ENCODE data around the gene FHIP2A. TPM values are rescaled to one million over a fixed set of nuclear protein-coding genes. Genes with fewer than 3 reads are reported as not detected.

Gene FHIP2A
- total RNA-seq, 1 donor from 2014 or later: 59.3 TPM

DNA sequence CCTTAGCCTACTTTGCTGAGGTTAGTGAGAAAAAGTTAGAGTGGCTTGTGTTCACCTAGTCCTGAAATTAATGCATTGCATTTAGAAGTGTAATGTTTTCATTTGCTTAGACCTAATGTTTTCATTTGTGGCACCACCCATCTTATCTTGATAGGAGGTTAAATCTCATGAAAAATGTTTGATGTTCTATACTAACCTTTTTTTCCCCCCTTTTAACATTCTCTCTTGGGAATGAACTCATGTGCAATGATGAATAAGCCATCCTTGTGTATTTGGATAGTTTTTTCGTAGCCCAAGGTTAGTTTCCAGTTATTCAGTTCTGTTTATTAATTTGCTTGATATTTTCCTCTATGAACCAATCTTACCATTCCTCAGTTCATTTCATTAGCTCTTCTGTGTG is 2.8 kb downstream of the FHIP2A start:
- no peak for DNase-seq (ENCODE audit: extremely low spot score, unreplicated experiment)
- H3K27ac Mint-ChIP-seq (ENCODE audit: unreplicated experiment): peak overlapping the region; percentile 75

DNA sequence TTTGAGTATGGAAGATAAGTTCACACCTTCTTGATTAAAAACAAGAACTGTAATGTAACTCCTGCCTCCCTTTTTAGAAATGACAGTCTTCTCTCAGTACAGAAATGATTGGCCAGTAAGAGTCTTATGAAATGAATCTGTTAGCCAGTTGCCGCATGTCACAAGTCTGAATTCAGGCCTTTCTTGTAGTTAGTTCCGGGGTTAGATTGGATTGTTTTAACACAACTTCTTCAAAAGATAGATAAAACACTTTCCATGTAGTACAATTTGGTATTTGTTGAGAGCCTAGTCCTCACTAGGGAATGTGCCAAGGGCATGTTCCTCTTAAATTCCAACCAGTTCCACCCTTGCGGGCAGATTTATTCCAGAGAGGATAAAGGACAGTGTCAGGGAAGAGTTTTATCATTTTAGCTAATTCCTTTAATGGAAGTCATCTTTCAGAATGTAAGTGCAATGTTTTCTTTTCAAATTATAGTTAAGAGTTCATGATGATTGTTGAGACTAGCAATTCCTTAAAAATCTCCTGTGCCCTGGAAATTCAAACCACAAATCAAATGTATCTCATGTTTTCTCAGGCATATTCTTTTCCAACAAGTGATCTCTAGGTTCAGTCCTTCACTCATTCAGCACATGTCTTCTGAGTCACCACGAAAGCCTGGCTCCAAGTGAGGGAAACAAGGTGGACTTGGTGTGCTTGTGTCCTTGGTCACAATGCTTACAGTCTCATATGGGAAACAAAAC is 4.1 kb downstream of the FHIP2A start:
- TF ChIP-seq, protein P1, sequence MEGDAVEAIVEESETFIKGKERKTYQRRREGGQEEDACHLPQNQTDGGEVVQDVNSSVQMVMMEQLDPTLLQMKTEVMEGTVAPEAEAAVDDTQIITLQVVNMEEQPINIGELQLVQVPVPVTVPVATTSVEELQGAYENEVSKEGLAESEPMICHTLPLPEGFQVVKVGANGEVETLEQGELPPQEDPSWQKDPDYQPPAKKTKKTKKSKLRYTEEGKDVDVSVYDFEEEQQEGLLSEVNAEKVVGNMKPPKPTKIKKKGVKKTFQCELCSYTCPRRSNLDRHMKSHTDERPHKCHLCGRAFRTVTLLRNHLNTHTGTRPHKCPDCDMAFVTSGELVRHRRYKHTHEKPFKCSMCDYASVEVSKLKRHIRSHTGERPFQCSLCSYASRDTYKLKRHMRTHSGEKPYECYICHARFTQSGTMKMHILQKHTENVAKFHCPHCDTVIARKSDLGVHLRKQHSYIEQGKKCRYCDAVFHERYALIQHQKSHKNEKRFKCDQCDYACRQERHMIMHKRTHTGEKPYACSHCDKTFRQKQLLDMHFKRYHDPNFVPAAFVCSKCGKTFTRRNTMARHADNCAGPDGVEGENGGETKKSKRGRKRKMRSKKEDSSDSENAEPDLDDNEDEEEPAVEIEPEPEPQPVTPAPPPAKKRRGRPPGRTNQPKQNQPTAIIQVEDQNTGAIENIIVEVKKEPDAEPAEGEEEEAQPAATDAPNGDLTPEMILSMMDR (IDR thresholded peaks at IDR 0.05): no peak
- no peaks in the 10 kb centered on the region for H3K27me3 Mint-ChIP-seq (ENCODE audit: unreplicated experiment)
- peaks cover 76% of the 10 kb centered on the region for H3K4me1 Mint-ChIP-seq (ENCODE audit: unreplicated experiment)
- H3K9me3 Mint-ChIP-seq (ENCODE audit: unreplicated experiment): no peaks in the 10 kb centered on the region
- peak overlapping the region; percentile 1 for H3K4me3 Mint-ChIP-seq (ENCODE audit: unreplicated experiment)
- H3K36me3 Mint-ChIP-seq (ENCODE audit: unreplicated experiment): peaks cover 21% of the 10 kb centered on the region
- no peak for DNase-seq (ENCODE audit: extremely low spot score, unreplicated experiment)
- peak overlapping the region; percentile 75 for H3K27ac Mint-ChIP-seq (ENCODE audit: unreplicated experiment)

More for the DNA sequence above, 2.8 kb downstream of the FHIP2A start:
- Mint-ChIP-seq H3K36me3 (ENCODE audit: unreplicated experiment) (peaks cover 18% of the 10 kb centered on the region), H3K27me3 (ENCODE audit: unreplicated experiment) (no peaks in the 10 kb centered on the region), H3K9me3 (ENCODE audit: unreplicated experiment) (no peaks in the 10 kb centered on the region), H3K4me1 (ENCODE audit: unreplicated experiment) (peaks cover 76% of the 10 kb centered on the region), H3K4me3 (ENCODE audit: unreplicated experiment) (peak overlapping the region; percentile 68)
- TF ChIP-seq, protein P1 (IDR thresholded peaks at IDR 0.05): no peak

DNA sequence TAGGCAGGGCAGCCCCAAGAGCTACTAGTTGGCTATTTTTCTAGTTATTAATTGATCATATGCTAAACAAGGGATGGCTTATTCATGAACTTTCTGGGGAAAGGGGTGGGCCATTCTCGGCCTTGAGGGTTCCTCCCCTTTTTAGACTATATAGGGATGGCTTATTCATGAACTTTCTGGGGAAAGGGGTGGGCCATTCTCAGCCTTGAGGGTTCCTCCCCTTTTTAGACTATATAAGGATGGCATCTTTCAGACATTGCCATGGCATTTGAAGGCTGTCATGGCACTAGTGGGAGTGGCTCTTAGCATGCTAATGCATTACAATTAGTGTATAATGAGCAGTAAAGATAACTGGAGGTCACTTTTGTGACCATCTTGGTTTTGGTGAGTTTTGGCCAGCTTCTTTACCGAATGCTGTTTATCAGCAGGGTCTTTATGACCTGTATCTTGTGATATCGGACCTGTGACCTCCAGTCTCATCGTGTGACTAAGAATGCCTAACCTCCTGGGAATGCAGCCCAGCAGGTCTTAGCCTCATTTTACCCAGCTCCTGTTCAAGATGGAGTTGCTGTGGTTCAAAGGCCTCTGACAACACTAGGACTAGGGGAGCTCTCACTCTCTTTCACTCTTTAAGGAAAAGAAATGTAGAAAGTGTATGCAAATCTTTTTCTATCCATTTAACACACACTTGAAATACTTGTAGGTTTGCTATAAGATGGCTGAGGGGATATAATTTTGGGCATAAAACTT is 7.8 kb downstream of the FHIP2A start:
- Mint-ChIP-seq H3K9me3 (ENCODE audit: unreplicated experiment) (no peaks in the 10 kb centered on the region), H3K27me3 (ENCODE audit: unreplicated experiment) (no peaks in the 10 kb centered on the region), H3K4me3 (ENCODE audit: unreplicated experiment) (no peak overlapping the region), H3K4me1 (ENCODE audit: unreplicated experiment) (peaks cover 79% of the 10 kb centered on the region), H3K27ac (ENCODE audit: unreplicated experiment) (no peak overlapping the region), H3K36me3 (ENCODE audit: unreplicated experiment) (peaks cover 33% of the 10 kb centered on the region)
- no peak for DNase-seq (ENCODE audit: extremely low spot score, unreplicated experiment)
- TF ChIP-seq, protein P1 (IDR thresholded peaks at IDR 0.05): no peak

DNA sequence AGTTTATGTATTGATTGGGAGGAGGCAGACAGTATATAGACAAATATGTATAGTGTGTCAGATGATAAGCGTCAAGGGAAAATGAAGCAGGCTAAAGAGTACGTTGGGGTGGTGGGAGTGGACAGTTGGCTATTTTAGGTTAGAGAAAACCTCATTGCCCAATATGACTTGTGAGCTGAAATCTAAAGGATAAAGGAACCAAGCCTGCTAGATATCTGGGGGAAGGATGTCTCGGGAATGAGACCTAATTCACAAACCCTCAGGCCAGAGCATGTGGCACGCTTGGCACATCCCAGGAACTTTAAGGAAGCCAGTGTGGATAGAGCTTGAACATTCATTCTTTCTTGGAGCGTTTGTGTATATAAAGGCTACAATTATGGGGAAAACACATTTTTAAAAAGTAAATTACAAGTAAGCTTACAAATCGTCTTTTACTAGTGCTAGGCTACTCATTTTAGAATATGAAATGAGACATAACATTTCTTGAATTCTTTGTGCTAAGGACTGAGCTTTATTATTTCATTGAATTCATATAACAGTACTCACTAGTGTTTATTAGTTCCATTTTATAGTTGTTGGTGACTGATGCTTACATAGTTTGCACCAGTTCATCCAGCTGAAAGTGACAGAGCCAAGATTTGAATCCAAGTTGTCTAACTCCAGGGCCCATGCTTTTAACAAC is 9.7 kb downstream of the FHIP2A start:
- DNase-seq (ENCODE audit: extremely low spot score, unreplicated experiment): no peak
- Mint-ChIP-seq H3K36me3 (ENCODE audit: unreplicated experiment) (peaks cover 32% of the 10 kb centered on the region), H3K9me3 (ENCODE audit: unreplicated experiment) (no peaks in the 10 kb centered on the region), H3K4me1 (ENCODE audit: unreplicated experiment) (peaks cover 61% of the 10 kb centered on the region), H3K4me3 (ENCODE audit: unreplicated experiment) (no peak overlapping the region), H3K27me3 (ENCODE audit: unreplicated experiment) (no peaks in the 10 kb centered on the region), H3K27ac (ENCODE audit: unreplicated experiment) (peak overlapping the region; percentile 75)
- TF ChIP-seq, protein P1 (IDR thresholded peaks at IDR 0.05): no peak

DNA sequence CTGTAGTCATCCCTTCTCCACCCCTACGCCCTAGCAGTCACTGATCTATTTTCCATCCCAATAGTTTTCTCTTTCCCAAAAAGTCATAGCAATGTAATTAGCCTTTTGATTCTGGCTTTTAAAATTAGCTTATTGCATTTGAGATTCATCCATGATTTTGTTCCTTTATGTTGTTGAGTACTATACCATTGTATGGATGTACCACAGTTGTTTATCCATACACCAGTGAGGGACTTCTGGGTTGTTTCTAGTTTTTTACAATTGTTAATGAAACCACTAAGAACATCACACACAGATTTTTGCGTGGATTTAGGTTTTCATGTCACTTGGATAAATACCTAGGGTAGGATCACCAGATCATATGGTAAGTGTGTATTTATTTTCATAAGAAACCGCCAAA is 16.1 kb downstream of the FHIP2A start:
- TF ChIP-seq, protein P1 (IDR thresholded peaks at IDR 0.05): no peak
- Mint-ChIP-seq H3K27ac (ENCODE audit: unreplicated experiment) (no peak overlapping the region), H3K4me1 (ENCODE audit: unreplicated experiment) (peaks cover 12% of the 10 kb centered on the region), H3K9me3 (ENCODE audit: unreplicated experiment) (no peaks in the 10 kb centered on the region), H3K27me3 (ENCODE audit: unreplicated experiment) (no peaks in the 10 kb centered on the region), H3K4me3 (ENCODE audit: unreplicated experiment) (no peak overlapping the region), H3K36me3 (ENCODE audit: unreplicated experiment) (peaks cover 48% of the 10 kb centered on the region)
- no peak for DNase-seq (ENCODE audit: extremely low spot score, unreplicated experiment)
